ENCODE results near the gene USP43. TPM values are rescaled to one million over a fixed set of nuclear protein-coding genes. Genes with fewer than 3 reads are reported as not detected.

The USP43 gene
- total and polyA plus RNA-seq, 2 donors (not counting 1 experiment from before 2014, with no cell fraction given): 0.16 to 0.30 TPM

- no peak overlapping the region for H3K27ac ChIP-seq (ENCODE audit: low read length in 2 of 2)
- H3K27me3 ChIP-seq (replicated peaks in 1 of 4; ENCODE audit: control extremely low read depth in 1 of 4, control insufficient read depth in 3 of 4, insufficient read depth in 4 of 4, low read length in 3 of 4): peaks cover 0 to 2% (median 0%) of the 10 kb centered on the region in 4 experiments
- POLR2A ChIA-PET: no interaction called here
- intact Hi-C loops (cut with micrococcal nuclease): no loop called here
- no peak overlapping the region for H3K4me2 ChIP-seq (replicated peaks; ENCODE audit: low read depth, low read length, poor library complexity, severe bottlenecking)
- H3K27me3 Mint-ChIP-seq: peaks cover 9% of the 10 kb centered on the region
- CTCF ChIA-PET: no interaction called here
- no peaks in the 10 kb centered on the region for H3K36me3 ChIP-seq (replicated peaks in 1 of 2; ENCODE audit: control extremely low read depth in 1 of 2, control insufficient read depth in 1 of 2, extremely low read depth in 1 of 2, insufficient read depth in 2 of 2, low read length in 1 of 2)
- no peaks in the 10 kb centered on the region for H3K9me3 Mint-ChIP-seq (ENCODE audit: insufficient read depth)
- no peaks in the 10 kb centered on the region for H3K79me2 ChIP-seq (ENCODE audit: control insufficient read depth, insufficient read depth, low read length)
- H3K9ac ChIP-seq (ENCODE audit: low read length): no peak overlapping the region
- H2AFZ ChIP-seq (ENCODE audit: insufficient read depth, low read depth, low read length, poor library complexity, severe bottlenecking): no peak overlapping the region
- no peaks in the 10 kb centered on the region for H4K20me1 ChIP-seq (ENCODE audit: control insufficient read depth, insufficient read depth, low read length, poor library complexity, severe bottlenecking)
- DNase-seq (no peak), ATAC-seq (ENCODE audit: low read depth) (no peak)
- H3K9me3 ChIP-seq (ENCODE audit: control extremely low read depth in 1 of 3, control insufficient read depth in 2 of 3, insufficient read depth in 1 of 3, low read length in 2 of 3): no peaks in the 10 kb centered on the region
- no peak overlapping the region for H3K4me3 Mint-ChIP-seq
- WGBS (ENCODE audit: insufficient coverage): 95% methylated on average over 6 of the region's 9 CpGs
- no peaks in the 10 kb centered on the region for H3K4me1 ChIP-seq (ENCODE audit: control insufficient read depth in 2 of 2, insufficient read depth in 2 of 2, low read length in 2 of 2)
- H3K4me1 Mint-ChIP-seq: peaks cover 1% of the 10 kb centered on the region
- TF ChIP-seq, protein P1, sequence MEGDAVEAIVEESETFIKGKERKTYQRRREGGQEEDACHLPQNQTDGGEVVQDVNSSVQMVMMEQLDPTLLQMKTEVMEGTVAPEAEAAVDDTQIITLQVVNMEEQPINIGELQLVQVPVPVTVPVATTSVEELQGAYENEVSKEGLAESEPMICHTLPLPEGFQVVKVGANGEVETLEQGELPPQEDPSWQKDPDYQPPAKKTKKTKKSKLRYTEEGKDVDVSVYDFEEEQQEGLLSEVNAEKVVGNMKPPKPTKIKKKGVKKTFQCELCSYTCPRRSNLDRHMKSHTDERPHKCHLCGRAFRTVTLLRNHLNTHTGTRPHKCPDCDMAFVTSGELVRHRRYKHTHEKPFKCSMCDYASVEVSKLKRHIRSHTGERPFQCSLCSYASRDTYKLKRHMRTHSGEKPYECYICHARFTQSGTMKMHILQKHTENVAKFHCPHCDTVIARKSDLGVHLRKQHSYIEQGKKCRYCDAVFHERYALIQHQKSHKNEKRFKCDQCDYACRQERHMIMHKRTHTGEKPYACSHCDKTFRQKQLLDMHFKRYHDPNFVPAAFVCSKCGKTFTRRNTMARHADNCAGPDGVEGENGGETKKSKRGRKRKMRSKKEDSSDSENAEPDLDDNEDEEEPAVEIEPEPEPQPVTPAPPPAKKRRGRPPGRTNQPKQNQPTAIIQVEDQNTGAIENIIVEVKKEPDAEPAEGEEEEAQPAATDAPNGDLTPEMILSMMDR (IDR thresholded peaks at IDR 0.05): no peak
- no peak for TF ChIP-seq EZH2 (IDR thresholded peaks at IDR 0.05; ENCODE audit: borderline replicate concordance, insufficient read depth, low read depth, low read length, poor library complexity, severe bottlenecking)
- no peak overlapping the region for H3K4me3 ChIP-seq (ENCODE audit: control extremely low read depth in 1 of 5, extremely low read depth in 1 of 5, insufficient read depth in 1 of 5, low read depth in 2 of 5, low read length in 4 of 5)
- H3K27ac Mint-ChIP-seq: no peak overlapping the region
Measured at GRCh38 chr17:9702482-9702881, 57.2 kb downstream of the USP43 start.

DNA sequence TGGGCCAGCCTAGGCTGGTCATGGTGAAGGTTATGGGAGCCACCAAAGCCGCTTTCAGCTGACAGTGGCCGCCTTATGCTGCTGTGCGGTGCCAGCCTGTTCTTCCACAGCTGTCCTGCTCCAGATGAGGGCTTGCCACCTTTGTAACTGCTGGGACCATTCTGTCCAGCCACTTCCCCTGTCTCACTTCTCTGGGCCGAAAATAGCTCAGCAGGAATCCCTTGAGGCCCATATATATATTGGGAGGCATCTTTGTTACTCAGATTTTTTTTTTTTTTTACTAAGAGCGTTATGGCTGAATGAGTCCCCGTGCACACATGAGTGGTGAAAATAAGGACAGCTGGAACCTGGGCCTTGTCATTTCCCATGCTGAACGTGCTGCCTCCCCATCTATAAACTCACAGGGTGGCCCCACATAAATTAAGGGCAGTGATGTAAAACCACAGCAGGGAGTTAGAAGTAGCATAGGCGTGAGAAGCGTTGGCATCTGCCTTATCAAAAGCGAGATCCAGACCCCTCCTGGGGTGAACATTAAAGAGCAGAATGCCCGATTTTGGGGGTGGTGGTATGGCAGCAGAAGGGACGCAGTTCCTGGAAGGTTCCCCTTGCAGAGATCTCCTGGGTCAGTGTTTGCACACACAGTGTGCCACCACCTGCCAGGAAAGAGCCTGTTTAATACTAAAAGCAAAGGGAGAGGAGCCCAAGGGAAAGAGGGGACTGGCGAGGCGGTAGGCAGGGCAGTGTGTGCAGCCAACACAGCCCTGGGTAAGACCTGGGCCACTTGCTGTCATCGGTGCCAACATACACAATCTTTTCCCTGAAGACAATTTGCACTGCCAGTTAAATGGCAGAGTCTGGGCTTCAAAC, 57.8 kb downstream of the USP43 start:
- Mint-ChIP-seq H3K9me3 (ENCODE audit: insufficient read depth) (no peaks in the 10 kb centered on the region), H3K27ac (no peak overlapping the region), H3K27me3 (peaks cover 9% of the 10 kb centered on the region), H3K4me3 (no peak overlapping the region), H3K4me1 (peaks cover 1% of the 10 kb centered on the region)
- no peak overlapping the region for H3K4me2 ChIP-seq (replicated peaks; ENCODE audit: low read depth, low read length, poor library complexity, severe bottlenecking)
- H3K27ac ChIP-seq (ENCODE audit: low read length in 2 of 2): no peak overlapping the region
- POLR2A ChIA-PET: no interaction called here
- no peaks in the 10 kb centered on the region for H3K79me2 ChIP-seq (ENCODE audit: control insufficient read depth, insufficient read depth, low read length)
- H3K4me3 ChIP-seq (ENCODE audit: control extremely low read depth in 1 of 5, extremely low read depth in 1 of 5, insufficient read depth in 1 of 5, low read depth in 2 of 5, low read length in 4 of 5): no peak overlapping the region
- peaks cover 0 to 2% (median 0%) of the 10 kb centered on the region in 4 experiments for H3K27me3 ChIP-seq (replicated peaks in 1 of 4; ENCODE audit: control extremely low read depth in 1 of 4, control insufficient read depth in 3 of 4, insufficient read depth in 4 of 4, low read length in 3 of 4)
- H3K9ac ChIP-seq (ENCODE audit: low read length): no peak overlapping the region
- no peaks in the 10 kb centered on the region for H3K4me1 ChIP-seq (ENCODE audit: control insufficient read depth in 2 of 2, insufficient read depth in 2 of 2, low read length in 2 of 2)
- ATAC-seq (ENCODE audit: low read depth): no peak
- CTCF ChIA-PET: no interaction called here
- no peaks in the 10 kb centered on the region for H4K20me1 ChIP-seq (ENCODE audit: control insufficient read depth, insufficient read depth, low read length, poor library complexity, severe bottlenecking)
- H3K36me3 ChIP-seq (replicated peaks in 1 of 2; ENCODE audit: control extremely low read depth in 1 of 2, control insufficient read depth in 1 of 2, extremely low read depth in 1 of 2, insufficient read depth in 2 of 2, low read length in 1 of 2): no peaks in the 10 kb centered on the region
- H2AFZ ChIP-seq (ENCODE audit: insufficient read depth, low read depth, low read length, poor library complexity, severe bottlenecking): no peak overlapping the region
- no peaks in the 10 kb centered on the region for H3K9me3 ChIP-seq (ENCODE audit: control extremely low read depth in 1 of 3, control insufficient read depth in 2 of 3, insufficient read depth in 1 of 3, low read length in 2 of 3)
- 32% methylated on average over 11 of the region's 15 CpGs for WGBS (ENCODE audit: insufficient coverage)
- intact Hi-C loops (cut with micrococcal nuclease): no loop called here
- TF ChIP-seq EZH2 (IDR thresholded peaks at IDR 0.05; ENCODE audit: borderline replicate concordance, insufficient read depth, low read depth, low read length, poor library complexity, severe bottlenecking): no peak
- TF ChIP-seq, protein P1 (IDR thresholded peaks at IDR 0.05): no peak
- DNase-seq: no peak
